ENCODE results near the gene EML2.

- TF ChIP-seq CTCF (IDR thresholded peaks at IDR 0.05) (no peak), ZFX (IDR thresholded peaks at IDR 0.05; ENCODE audit: borderline replicate concordance) (no peak)
These were observed 79.2 kb downstream of the EML2 start for GRCh38 chr19:45560038-45560437.

Measured in 22Rv1 (cell line).